Measurements from ENCODE around the gene FERMT2. TPM values are rescaled to one million over a fixed set of nuclear protein-coding genes. Genes with fewer than 3 reads are reported as not detected.

Gene FERMT2
- total RNA-seq, 1 donor from 2014 or later = 383 TPM

GRCh38 chr14:52825085-52825484, 125.8 kb downstream of the FERMT2 start:
- no peak for DNase-seq (ENCODE audit: low spot score)

- no peak for DNase-seq (ENCODE audit: low spot score)
These were observed 126.4 kb downstream of the FERMT2 start for GRCh38 chr14:52824462-52824861.

GRCh38 chr14:52821805-52822250, 129.0 kb downstream of the FERMT2 start:
- DNase-seq (ENCODE audit: low spot score) = no peak

DNA sequence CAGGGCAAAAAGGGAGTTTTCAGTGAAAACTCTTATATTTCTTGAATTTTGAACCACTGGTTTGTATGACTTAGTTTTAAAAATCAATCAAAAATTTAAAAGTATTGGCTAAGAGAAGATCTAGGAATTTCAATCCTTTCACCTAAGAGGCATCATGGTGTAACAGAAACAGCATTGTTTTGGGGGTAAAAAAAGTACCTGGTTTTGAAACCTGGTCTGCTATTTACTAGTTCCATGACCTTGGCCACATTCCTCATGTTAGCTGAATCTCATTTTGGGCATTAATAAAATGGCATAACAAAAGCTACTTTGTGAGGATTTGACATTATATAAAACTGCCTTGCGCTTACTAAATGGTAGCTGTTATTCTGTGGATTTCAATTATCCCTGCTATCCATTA, 142.7 kb downstream of the FERMT2 start:
- DNase-seq (ENCODE audit: low spot score) = no peak

Other genes starting within 250 kb of the FERMT2 start
- 231 TPM for gene PSMC6, start 243.8 kb downstream of the FERMT2 start, total RNA-seq (ENCODE audit: insufficient read depth, low replicate concordance)
- 36.4 TPM for gene STYX, start 220.9 kb downstream of the FERMT2 start, total RNA-seq (ENCODE audit: insufficient read depth, low replicate concordance)
- 13.7 TPM for gene GNPNAT1, start 159.4 kb downstream of the FERMT2 start, total RNA-seq (ENCODE audit: insufficient read depth, low replicate concordance)
- gene DDHD1, start 202.3 kb upstream of the FERMT2 start, total RNA-seq (ENCODE audit: insufficient read depth, low replicate concordance) = 33.5 TPM